ENCODE results near the gene DDR2. TPM values are rescaled to one million over a fixed set of nuclear protein-coding genes. Genes with fewer than 3 reads are reported as not detected.
A peak's percentile ranks its signal among the peaks of the same experiment; 100 is the strongest.

The DDR2 gene
- total and polyA plus RNA-seq, 12 donors: 5.1 to 32.0 (median 20.8) TPM

DNA sequence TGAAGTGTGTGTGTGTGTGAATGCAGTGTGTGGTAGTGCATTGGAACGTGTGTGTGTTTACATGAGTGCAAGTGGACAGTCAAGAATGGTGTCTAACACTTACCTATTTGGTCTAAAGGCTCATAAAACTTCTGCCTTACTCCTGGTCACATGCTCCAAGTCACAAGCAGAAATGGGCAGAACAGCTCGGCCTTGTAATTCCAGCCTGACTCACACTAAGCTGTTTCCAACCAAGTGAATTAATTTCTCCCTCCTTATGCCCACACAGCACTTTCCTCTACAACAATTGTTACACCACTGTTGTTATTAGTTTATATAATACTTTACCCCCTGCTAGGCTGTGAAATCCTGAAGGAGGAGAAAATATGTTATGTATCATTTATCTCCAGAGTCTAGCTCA, 43.8 kb downstream of the DDR2 start:
- no peak for DNase-seq
- intact Hi-C loops (cut with DNase I): loop anchor here in 3 of 10 donors (5.0 kb wide), 2 partner anchors 34 to 44 kb away; partner anchors contain the start of gene DDR2 (in 2 of the 3)
- H3K27me3 ChIP-seq: no peaks in the 10 kb centered on the region
- TF ChIP-seq CTCF (IDR thresholded peaks at IDR 0.05): no peak
- H3K4me1 ChIP-seq: peaks cover 6 to 58% (median 35%) of the 10 kb centered on the region in 9 donors
- no peaks in the 10 kb centered on the region for H3K36me3 ChIP-seq
- peak in 1 of 8 donors; percentile 37 for ATAC-seq
- H3K9me3 ChIP-seq: peaks cover 0 to 3% (median 0%) of the 10 kb centered on the region in 11 donors
- H3K27ac ChIP-seq: peak overlapping the region in 6 of 10 donors; percentile 5 to 62 (median 20)
- H3K4me3 ChIP-seq: no peak overlapping the region
- 62 to 70% methylated on average over 2 of the region's 2 CpGs for WGBS, 2 donors

GRCh38 chr1:162676750-162677149, 44.5 kb downstream of the DDR2 start:
- ATAC-seq (peak; percentile 28 to 71 (median 44)), DNase-seq (peak in 1 of 2 donors; percentile 43)
- Histone ChIP-seq H3K36me3 (no peaks in the 10 kb centered on the region), H3K4me3 (peak overlapping the region in 3 of 10 donors; percentile 5 to 10 (median 5)), H3K9me3 (peaks cover 0 to 3% (median 0%) of the 10 kb centered on the region in 11 donors), H3K27me3 (no peaks in the 10 kb centered on the region), H3K27ac (peak overlapping the region in 4 of 10 donors; percentile 6 to 62 (median 20)), H3K4me1 (peaks cover 6 to 58% (median 38%) of the 10 kb centered on the region in 9 donors)
- TF ChIP-seq CTCF (IDR thresholded peaks at IDR 0.05): no peak
- 39 to 47% methylated on average over 7 of the region's 7 CpGs for WGBS, 2 donors
- intact Hi-C loops (cut with DNase I): loop anchor here in 3 of 10 donors (5.0 kb wide), 2 partner anchors 34 to 44 kb away; partner anchors contain the start of gene DDR2 (in 2 of the 3)

GRCh38 chr1:162677607-162678371, 45.5 kb downstream of the DDR2 start:
- H3K4me3 ChIP-seq: no peak overlapping the region
- DNase-seq: no peak
- intact Hi-C loops (cut with DNase I): loop anchor here in 3 of 10 donors (5.0 kb wide), 2 partner anchors 35 to 45 kb away; partner anchors contain the start of gene DDR2 (in 2 of the 3)
- 71 to 77% methylated on average over 4 of the region's 4 CpGs for WGBS, 2 donors
- no peak for ATAC-seq
- peak overlapping the region in 5 of 10 donors; percentile 2 to 62 (median 21) for H3K27ac ChIP-seq
- peaks cover 6 to 58% (median 44%) of the 10 kb centered on the region in 9 donors for H3K4me1 ChIP-seq
- peak in 1 of 9 donors; percentile 7 for TF ChIP-seq CTCF (IDR thresholded peaks at IDR 0.05)
- H3K9me3 ChIP-seq: peaks cover 0 to 3% (median 0%) of the 10 kb centered on the region in 11 donors
- H3K36me3 ChIP-seq: no peaks in the 10 kb centered on the region
- no peaks in the 10 kb centered on the region for H3K27me3 ChIP-seq

GRCh38 chr1:162678439-162678838, 46.2 kb downstream of the DDR2 start:
- intact Hi-C loops (cut with DNase I): loop anchor here in 3 of 10 donors (5.0 kb wide), 2 partner anchors 36 to 46 kb away; partner anchors contain the start of gene DDR2 (in 2 of the 3)
- peak overlapping the region in 6 of 10 donors; percentile 16 to 59 (median 23) for H3K27ac ChIP-seq
- peaks cover 6 to 57% (median 39%) of the 10 kb centered on the region in 9 donors for H3K4me1 ChIP-seq
- peak in 1 of 2 donors; percentile 33 for DNase-seq
- H3K9me3 ChIP-seq: peaks cover 0 to 7% (median 0%) of the 10 kb centered on the region in 11 donors
- no peak for TF ChIP-seq CTCF (IDR thresholded peaks at IDR 0.05)
- 41 to 56% methylated on average over 4 of the region's 4 CpGs for WGBS, 2 donors
- H3K4me3 ChIP-seq: no peak overlapping the region
- H3K27me3 ChIP-seq: no peaks in the 10 kb centered on the region
- peak in 6 of 8 donors; percentile 38 to 81 (median 61) for ATAC-seq
- H3K36me3 ChIP-seq: no peaks in the 10 kb centered on the region
